ENCODE measurements around the gene KIAA1549.
"Not testable (repeated sequence)": the region's sequence is repeated elsewhere in the genome, so short reads cannot be mapped to it uniquely, and the experiment has no call there.

Gene KIAA1549

DNA sequence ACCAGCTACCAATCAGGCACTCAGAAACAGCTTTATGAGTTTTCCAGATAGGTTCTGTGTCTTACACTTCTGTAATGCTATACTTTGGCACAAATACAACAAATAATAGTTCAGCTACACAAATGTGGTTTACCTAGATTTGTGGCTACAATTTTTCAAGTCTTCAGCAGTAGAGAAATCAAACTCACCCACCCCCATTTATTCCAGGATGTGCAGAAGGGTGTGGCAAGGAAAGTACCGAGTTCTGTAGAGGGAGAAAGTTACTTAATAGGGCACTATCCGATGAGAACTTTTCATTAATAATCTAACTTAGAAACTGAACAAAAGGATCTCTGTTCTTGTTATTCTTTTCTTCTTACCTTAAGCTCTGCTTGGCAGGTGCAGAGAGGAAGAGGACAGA lies 152.9 kb downstream of the KIAA1549 start:
- no peaks in the 10 kb centered on the region for H3K9me3 Mint-ChIP-seq
- no peak for ATAC-seq
- H3K4me1 Mint-ChIP-seq = no peaks in the 10 kb centered on the region
- H3K36me3 Mint-ChIP-seq = no peaks in the 10 kb centered on the region
- H3K27ac Mint-ChIP-seq = no peak overlapping the region
- H3K27me3 Mint-ChIP-seq = peaks cover under 1% of the 10 kb centered on the region
- no peak overlapping the region for H3K4me3 Mint-ChIP-seq

DNA sequence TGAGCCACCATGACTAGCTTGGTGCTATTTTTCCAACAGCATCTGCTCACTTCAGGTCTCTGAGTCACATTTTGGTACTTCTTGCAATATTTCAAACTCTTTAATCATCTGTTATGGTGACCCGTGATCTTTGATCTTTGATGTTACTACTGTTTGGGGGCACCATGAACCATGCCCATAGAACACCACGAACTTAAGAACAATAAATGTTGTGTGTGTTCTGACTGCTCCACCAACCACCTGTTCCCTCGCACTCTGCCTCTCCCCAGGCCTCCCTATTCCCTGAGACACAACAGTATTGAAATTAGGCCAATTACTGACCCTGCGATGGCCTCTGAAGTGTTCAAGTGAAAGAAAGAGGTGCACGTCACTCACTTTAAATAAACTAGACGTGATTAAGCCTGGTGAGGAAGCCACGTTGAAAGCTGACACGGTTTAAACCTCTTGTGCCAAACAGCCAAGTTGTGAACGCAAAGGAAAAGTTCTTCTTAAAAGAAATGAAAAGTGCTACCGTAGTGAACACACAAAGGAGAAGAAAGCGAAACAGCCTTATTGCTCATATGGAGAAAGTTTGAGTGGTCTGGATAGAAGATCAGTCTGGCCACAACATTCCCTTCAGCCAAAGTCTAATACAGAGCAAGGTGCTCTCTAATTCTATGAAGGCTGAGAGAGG lies 156.0 kb downstream of the KIAA1549 start:
- Mint-ChIP-seq H3K27ac (no peak overlapping the region), H3K4me1 (no peaks in the 10 kb centered on the region), H3K36me3 (no peaks in the 10 kb centered on the region), H3K4me3 (no peak overlapping the region), H3K27me3 (no peaks in the 10 kb centered on the region), H3K9me3 (no peaks in the 10 kb centered on the region)
- ATAC-seq = no peak

DNA sequence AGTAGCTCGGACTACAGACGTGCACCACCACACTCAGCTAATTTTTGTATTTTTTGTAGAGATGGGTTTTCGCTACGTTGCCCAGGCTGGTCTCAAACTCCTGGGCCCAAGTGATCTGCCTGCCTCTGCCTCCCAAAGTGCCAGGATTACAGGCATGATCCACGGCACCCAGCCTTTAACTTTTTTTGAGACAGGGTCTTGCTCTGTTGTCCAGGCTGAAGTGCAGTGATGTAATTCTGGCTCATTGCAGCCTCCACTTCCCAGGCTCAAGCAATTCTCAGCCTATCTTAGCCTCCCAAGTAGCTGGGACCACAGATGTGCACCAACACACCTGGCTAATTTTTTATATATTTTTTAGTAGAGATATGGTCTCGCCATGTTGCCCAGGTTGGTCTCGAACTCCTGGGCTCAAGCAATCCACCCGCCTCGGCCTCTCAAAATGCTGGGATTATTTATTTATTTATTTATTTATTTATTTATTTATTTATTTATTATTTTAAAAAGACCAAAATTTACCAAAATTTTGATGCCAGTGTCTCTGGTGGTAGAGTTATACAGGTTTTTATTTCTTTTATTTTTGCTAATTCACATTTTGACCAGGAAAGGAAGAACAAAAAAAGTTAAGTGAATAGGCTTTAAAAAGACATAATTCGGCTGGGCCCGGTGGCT lies 158.2 kb downstream of the KIAA1549 start:
- H3K4me1 Mint-ChIP-seq = no peaks in the 10 kb centered on the region
- ATAC-seq = no peak
- H3K4me3 Mint-ChIP-seq = no peak overlapping the region
- no peak overlapping the region for H3K27ac Mint-ChIP-seq
- no peaks in the 10 kb centered on the region for H3K36me3 Mint-ChIP-seq
- H3K9me3 Mint-ChIP-seq = peaks cover 3% of the 10 kb centered on the region
- no peaks in the 10 kb centered on the region for H3K27me3 Mint-ChIP-seq

DNA sequence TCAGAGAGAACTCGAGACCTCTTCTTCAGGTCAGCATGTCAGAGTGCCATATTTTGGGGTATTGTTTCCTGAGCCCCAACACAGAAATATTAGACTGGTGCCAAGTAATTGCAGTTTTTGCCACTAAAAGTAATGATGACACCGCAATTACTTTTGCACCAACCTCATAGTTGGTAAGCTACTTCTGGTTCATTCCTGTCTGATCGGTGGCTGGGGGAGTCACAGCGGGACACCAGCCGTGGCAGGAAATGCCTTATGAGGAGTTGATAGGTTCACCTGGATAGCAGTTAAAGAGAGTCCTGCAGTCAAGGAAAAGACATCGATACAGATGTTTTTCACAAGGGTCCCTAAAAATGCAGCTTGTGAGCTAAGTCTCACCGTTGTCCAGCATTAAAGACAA lies 159.3 kb downstream of the KIAA1549 start:
- no peak for ATAC-seq
- no peak overlapping the region for H3K4me3 Mint-ChIP-seq
- no peak overlapping the region for H3K27ac Mint-ChIP-seq
- H3K27me3 Mint-ChIP-seq = no peaks in the 10 kb centered on the region
- H3K9me3 Mint-ChIP-seq = peaks cover 3% of the 10 kb centered on the region
- H3K36me3 Mint-ChIP-seq = no peaks in the 10 kb centered on the region
- H3K4me1 Mint-ChIP-seq = no peaks in the 10 kb centered on the region

DNA sequence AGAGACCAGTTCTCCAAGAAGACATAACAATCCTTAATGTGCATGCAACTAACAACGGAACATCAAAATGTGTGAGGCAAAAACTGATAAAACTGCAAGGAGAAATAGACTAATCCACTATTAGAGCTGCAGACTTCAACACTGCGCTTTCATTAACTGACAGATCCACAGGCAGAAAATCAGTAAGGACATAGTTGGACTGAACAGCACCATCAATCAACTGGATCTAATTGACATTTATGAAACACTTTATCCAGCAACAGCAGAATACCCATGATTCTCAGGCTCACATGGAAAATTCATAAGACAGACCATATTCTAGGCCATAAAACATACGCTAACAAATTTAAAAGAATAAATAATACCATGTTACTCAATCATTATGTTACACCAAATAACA lies 161.6 kb downstream of the KIAA1549 start:
- no peak for ATAC-seq
- Mint-ChIP-seq H3K4me3 (no peak overlapping the region), H3K27me3 (no peaks in the 10 kb centered on the region), H3K27ac (no peak overlapping the region), H3K36me3 (no peaks in the 10 kb centered on the region), H3K4me1 (no peaks in the 10 kb centered on the region), H3K9me3 (peaks cover 3% of the 10 kb centered on the region)

DNA sequence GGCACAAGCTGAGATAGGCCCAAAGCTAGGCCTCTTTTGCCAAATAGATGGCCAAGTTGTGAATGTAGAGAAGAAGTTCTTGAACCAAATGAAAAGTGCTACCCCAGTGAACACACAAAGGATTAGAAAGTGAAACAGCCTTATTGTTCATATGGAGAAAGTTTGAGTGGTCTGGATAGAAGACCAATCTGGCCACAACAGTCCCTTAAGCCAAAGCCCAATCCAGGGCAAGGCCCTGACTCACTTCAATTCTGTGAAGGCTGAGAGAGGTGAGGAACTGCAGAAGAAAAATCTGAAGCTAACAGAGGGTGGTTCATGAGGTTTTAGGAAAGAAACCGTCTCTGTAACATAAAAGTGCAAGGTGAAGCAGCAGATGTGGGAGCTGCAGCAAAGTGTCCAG lies 164.5 kb downstream of the KIAA1549 start:
- peaks cover 3% of the 10 kb centered on the region for H3K9me3 Mint-ChIP-seq
- H3K27me3 Mint-ChIP-seq = no peaks in the 10 kb centered on the region
- H3K36me3 Mint-ChIP-seq = no peaks in the 10 kb centered on the region
- no peaks in the 10 kb centered on the region for H3K4me1 Mint-ChIP-seq
- no peak overlapping the region for H3K27ac Mint-ChIP-seq
- ATAC-seq = no peak
- no peak overlapping the region for H3K4me3 Mint-ChIP-seq

DNA sequence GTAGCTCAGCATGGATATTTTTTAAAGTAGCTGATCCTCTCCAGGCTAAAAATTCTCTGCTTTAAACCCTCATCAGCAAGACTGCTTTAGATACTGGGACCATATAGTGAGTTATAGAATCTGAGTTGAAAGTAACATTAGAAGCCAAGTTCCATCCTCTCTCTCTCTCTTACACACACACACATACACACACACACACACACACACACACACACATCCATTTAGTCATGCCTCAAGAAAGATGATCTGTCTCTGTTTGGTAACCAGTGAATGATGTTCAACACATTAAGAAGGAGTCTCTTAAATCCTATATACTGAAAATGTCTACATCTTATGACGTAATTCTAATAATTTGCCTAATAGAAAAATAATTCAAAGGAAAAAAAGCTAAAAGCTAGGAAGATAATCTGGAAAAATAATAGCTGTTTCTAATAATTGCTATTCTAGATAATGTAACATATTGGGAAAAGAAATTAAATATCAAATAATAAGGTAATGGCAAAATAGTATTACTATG lies 166.3 kb downstream of the KIAA1549 start:
- H3K27ac Mint-ChIP-seq = no peak overlapping the region
- no peaks in the 10 kb centered on the region for H3K4me1 Mint-ChIP-seq
- peaks cover 3% of the 10 kb centered on the region for H3K9me3 Mint-ChIP-seq
- no peaks in the 10 kb centered on the region for H3K27me3 Mint-ChIP-seq
- H3K36me3 Mint-ChIP-seq = no peaks in the 10 kb centered on the region
- no peak overlapping the region for H3K4me3 Mint-ChIP-seq
- no peak for ATAC-seq

DNA sequence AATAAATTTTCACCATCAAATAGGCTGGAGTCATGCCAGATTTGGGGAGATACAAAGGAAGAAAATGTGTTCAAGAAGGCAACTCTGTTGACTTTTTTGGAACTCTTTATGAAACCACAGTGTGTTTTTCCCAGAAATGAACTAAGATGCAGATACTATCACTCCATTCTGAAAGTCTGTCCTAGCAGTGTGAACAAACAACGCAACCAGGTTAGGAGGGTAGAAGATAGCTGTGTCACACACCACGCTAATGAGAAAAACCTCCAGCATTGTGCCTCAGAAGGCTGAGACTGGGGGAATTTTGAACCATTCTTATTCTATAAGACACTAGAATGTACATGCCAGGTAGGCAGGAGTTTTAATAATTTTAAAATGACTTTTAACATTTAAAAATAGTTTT lies 167.2 kb downstream of the KIAA1549 start:
- Mint-ChIP-seq H3K27ac (no peak overlapping the region), H3K4me1 (no peaks in the 10 kb centered on the region), H3K36me3 (no peaks in the 10 kb centered on the region), H3K9me3 (no peaks in the 10 kb centered on the region), H3K27me3 (no peaks in the 10 kb centered on the region), H3K4me3 (no peak overlapping the region)
- ATAC-seq = no peak

DNA sequence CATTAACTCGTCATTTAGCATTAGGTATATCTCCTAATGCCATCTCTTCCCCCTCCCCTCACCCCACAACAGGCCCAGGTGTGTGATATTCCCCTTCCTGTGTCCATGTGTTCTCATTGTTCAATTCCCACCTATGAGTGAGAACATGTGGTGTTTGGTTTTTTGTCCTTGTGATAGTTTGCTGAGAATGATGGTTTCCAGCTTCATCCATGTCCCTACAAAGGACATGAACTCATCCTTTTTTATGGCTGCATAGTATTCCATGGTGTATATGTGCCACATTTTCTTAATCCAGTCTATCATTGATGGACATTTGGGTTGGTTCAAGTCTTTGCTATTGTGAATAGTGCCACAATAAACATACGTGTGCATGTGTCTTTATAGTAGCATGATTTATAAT lies 169.9 kb downstream of the KIAA1549 start:
- not testable (repeated sequence) for H3K27me3 Mint-ChIP-seq, H3K36me3 Mint-ChIP-seq, H3K4me1 Mint-ChIP-seq, H3K27ac Mint-ChIP-seq, ATAC-seq, H3K4me3 Mint-ChIP-seq, H3K9me3 Mint-ChIP-seq

DNA sequence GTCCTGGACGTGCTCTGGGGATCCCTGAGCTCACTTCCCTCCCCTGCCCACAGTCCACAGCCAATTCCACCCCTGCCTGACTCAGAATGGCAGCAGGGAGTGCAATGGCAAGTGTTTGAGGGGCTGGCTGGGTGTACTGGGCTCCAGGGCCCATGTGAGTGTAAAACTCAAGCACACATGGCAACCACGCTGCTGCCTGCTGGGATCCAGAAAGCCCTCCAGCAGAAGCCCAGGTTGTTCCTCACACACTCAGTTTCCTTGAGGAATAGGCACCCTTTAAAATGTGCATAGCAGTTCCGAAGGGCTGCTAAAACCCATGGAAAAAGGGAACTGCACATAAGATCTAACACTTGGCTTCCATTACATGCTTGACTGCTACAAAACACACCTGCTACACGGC lies 171.8 kb downstream of the KIAA1549 start:
- Mint-ChIP-seq H3K27me3 (no peaks in the 10 kb centered on the region), H3K9me3 (peaks cover 3% of the 10 kb centered on the region), H3K27ac (no peak overlapping the region), H3K36me3 (no peaks in the 10 kb centered on the region), H3K4me1 (no peaks in the 10 kb centered on the region), H3K4me3 (no peak overlapping the region)
- ATAC-seq = no peak

DNA sequence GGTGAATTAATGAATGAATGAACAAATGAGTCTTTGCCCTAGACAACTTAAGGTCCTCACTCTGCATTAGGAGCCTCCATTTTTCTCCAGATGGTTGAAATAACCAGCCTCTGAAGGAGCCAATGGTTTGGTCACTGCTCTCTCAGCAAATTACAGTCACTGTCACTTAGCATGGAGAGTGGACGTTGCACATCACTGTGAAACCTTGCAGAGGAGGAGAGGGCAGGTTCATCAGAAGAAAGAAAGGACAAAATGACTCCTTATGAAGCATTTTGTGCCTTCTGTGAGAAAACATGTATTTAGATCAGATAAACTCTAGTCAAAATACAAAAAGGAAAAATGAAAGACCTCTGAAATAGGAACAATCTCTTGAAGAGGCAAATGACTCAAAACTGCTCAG lies 176.6 kb downstream of the KIAA1549 start:
- H3K27me3 Mint-ChIP-seq = no peaks in the 10 kb centered on the region
- H3K9me3 Mint-ChIP-seq = peaks cover 3% of the 10 kb centered on the region
- no peaks in the 10 kb centered on the region for H3K36me3 Mint-ChIP-seq
- no peaks in the 10 kb centered on the region for H3K4me1 Mint-ChIP-seq
- H3K4me3 Mint-ChIP-seq = no peak overlapping the region
- no peak overlapping the region for H3K27ac Mint-ChIP-seq
- no peak for ATAC-seq

DNA sequence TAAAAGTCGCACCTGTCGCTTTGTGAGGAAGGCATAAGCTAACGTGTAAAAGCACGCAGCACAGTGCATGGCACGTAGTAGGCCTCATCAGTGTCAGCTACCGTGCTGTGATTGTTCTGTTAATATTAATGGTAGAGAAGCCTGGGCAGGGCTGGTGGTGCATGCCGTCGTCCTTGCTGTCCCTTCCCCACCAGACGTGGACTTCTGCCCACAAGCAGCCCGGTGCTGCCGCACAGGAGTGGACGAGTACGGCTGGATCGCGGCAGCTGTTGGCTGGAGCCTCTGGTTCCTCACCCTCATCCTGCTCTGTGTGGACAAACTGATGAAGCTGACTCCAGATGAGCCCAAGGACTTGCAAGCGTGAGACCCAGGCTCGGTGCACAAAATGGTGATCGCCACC lies 178.5 kb downstream of the KIAA1549 start:
- no peaks in the 10 kb centered on the region for H3K9me3 Mint-ChIP-seq
- peaks cover 8% of the 10 kb centered on the region for H3K27me3 Mint-ChIP-seq
- ATAC-seq = no peak
- no peak overlapping the region for H3K4me3 Mint-ChIP-seq
- H3K27ac Mint-ChIP-seq = no peak overlapping the region
- no peaks in the 10 kb centered on the region for H3K4me1 Mint-ChIP-seq
- H3K36me3 Mint-ChIP-seq = no peaks in the 10 kb centered on the region

DNA sequence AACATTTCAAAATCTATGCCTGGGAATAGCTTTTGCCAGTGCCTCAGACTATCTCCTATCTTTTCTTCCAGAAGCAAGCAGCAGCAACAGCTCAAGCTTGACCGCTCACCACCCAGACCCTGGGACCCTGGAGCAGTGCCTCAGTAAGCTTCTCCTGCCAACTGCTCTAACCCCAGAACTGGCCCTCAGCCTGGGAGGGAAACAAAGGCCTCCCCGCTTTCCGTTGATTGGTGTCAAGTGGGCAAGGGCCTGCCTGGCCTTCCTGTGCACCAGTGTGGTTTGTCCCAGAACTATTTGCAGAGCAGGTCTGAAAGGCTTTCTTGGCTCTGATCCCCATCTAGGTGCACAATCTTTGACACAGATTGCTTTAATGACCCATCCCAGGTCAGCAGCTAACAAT lies 179.9 kb downstream of the KIAA1549 start:
- no peak for ATAC-seq
- peaks cover 8% of the 10 kb centered on the region for H3K27me3 Mint-ChIP-seq
- no peaks in the 10 kb centered on the region for H3K4me1 Mint-ChIP-seq
- no peak overlapping the region for H3K27ac Mint-ChIP-seq
- no peaks in the 10 kb centered on the region for H3K36me3 Mint-ChIP-seq
- no peaks in the 10 kb centered on the region for H3K9me3 Mint-ChIP-seq
- H3K4me3 Mint-ChIP-seq = no peak overlapping the region

DNA sequence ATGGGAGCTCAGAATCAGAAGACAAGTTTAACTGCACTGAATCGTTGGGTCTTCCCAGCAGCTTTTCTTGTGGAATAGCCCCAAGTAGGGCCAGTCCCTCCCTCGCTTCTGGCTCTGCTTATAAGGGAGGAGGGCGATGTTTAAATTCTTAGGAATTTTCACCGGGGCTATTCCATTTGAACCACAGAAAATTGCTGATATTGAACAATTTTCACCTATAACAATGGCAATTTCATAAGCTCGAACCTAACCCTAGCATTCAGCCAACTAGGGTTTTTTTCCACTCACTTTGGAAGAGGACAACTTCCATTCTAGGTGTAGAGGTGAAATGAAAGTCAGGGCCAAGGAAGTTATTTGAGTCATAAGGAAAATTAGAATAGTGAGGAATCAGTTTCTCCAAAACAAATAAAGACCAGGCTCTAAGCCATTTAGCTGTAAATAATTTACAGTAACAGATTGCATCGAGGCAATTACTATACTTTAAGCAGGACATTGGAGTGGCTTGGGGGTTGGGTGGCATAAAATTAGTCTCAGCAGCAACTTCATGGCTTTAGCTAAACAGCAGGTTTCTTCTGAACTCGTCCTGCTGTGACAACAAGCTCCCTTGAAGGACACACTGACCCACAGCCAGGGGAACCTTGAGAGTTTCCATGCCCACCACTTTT lies 181.7 kb downstream of the KIAA1549 start:
- Mint-ChIP-seq H3K9me3 (no peaks in the 10 kb centered on the region), H3K4me1 (no peaks in the 10 kb centered on the region), H3K27me3 (peaks cover 8% of the 10 kb centered on the region), H3K36me3 (no peaks in the 10 kb centered on the region), H3K27ac (no peak overlapping the region), H3K4me3 (no peak overlapping the region)
- ATAC-seq = no peak

DNA sequence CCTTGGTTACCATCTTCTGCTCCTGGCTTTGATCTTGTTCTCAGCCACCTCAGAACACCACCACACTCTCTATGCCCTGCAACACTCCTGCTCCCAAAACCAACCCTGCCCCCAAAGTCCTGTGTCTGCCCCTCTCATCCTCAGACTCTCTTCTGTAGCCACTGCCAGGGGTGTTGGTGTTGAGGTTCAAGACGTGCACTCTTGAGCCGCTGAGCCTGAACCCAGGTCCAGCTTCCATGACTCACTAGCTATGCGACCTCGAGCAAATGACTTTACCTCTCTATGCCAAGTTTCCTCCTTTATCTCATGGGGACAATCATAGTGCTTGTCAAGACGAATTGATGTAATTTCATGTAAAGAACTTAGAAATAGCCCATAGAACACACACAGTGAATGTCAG lies 182.4 kb downstream of the KIAA1549 start:
- no peaks in the 10 kb centered on the region for H3K9me3 Mint-ChIP-seq
- no peak overlapping the region for H3K4me3 Mint-ChIP-seq
- no peaks in the 10 kb centered on the region for H3K4me1 Mint-ChIP-seq
- no peaks in the 10 kb centered on the region for H3K36me3 Mint-ChIP-seq
- ATAC-seq = no peak
- peaks cover 8% of the 10 kb centered on the region for H3K27me3 Mint-ChIP-seq
- no peak overlapping the region for H3K27ac Mint-ChIP-seq

Measured in stimulated activated memory B cell treated with anti-CD40 and anti-IgM and Interleukin-4, amounts not matched to agents 10 μg/mL and 1 μg/mL and 100 μg/mL, for 72 hours (primary cell).